Muscle layer of duodenum (tissue), 2 donors: Measurements from ENCODE around the gene ENOX2.
"Not testable (repeated sequence)": the region's sequence is repeated elsewhere in the genome, so short reads cannot be mapped to it uniquely, and the experiment has no call there.

Experiments
- H3K27ac ChIP-seq: one replicate; pipeline ENCODE4 v1.7.0; 2013; ENCODE audit warnings: mild to moderate bottlenecking, low read length
- H3K27me3 ChIP-seq: one replicate; pipeline ENCODE4 v1.7.0; 2013; ENCODE audit warnings: low read depth, mild to moderate bottlenecking, control low read depth, low read length
- H3K36me3 ChIP-seq, 2 donors: one replicate each; pipeline ENCODE4 v1.7.0; 2013; ENCODE audit warnings: low read length in 2 of 2, control low read depth in 1 of 2, mild to moderate bottlenecking in 1 of 2; ENCODE audit not compliant: insufficient read depth in 2 of 2, control insufficient read depth in 1 of 2
- H3K4me1 ChIP-seq, 2 donors: one replicate each; pipeline ENCODE4 v1.7.0; 2013; ENCODE audit warnings: low read length in 2 of 2, mild to moderate bottlenecking in 2 of 2, control low read depth in 1 of 2, moderate library complexity in 1 of 2; ENCODE audit not compliant: insufficient read depth in 2 of 2, control insufficient read depth in 1 of 2
- H3K4me3 ChIP-seq, 2 donors: one replicate each; pipeline ENCODE4 v1.7.0; 2013; ENCODE audit warnings: low read length in 2 of 2, low read depth in 1 of 2, mild to moderate bottlenecking in 1 of 2
- H3K9me3 ChIP-seq, 2 donors: one replicate each; pipeline ENCODE4 v1.7.0; 2013; ENCODE audit warnings: low read length in 2 of 2, control low read depth in 1 of 2, mild to moderate bottlenecking in 1 of 2; ENCODE audit not compliant: control insufficient read depth in 1 of 2
- donor health status: healthy.

ENOX2 gene

DNA sequence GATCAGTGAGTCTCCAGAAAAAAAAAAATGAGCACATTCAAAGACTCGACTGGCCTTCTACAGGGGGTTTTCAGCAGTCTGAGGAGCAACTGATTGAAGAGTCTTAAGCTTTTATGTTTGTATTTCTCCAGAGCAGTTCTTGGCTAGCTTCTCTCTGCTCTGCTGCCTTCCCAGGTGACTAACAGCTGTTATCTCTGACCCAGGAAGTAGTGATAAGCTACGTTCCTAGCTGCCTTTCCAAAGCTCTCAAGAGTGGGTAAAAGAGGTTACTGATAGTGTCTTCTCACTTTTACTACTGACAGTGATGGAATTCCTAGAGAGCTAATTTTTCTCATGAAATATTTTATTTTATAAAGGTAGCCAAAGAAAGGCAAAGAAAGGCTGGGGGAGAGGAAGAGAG, 66.6 kb downstream of the ENOX2 start:
- Histone ChIP-seq H3K9me3 (no peaks in the 10 kb centered on the region), H3K36me3 (no peaks in the 10 kb centered on the region), H3K4me3 (no peak overlapping the region), H3K27ac (no peak overlapping the region), H3K27me3 (no peaks in the 10 kb centered on the region), H3K4me1 (no peaks in the 10 kb centered on the region)

DNA sequence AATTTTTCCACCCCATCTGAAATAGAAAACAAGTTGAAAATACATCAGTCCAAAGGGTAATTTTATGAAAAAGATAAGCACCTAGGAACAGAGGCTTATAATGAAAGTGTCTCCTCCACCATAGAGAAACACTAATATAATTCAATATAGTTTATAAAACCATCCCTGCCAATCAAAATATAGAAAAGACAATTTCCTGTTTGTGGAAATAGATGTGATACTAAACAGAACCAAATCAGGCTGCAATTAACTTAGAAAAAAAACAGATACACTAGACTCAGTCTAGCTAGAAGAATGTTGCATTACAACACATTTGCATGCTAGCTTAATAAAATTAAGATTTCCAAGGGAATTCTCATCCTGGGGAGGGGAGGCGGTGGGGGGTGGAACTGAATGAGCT, 68.2 kb downstream of the ENOX2 start:
- Histone ChIP-seq H3K27me3 (no peaks in the 10 kb centered on the region), H3K4me1 (no peaks in the 10 kb centered on the region), H3K9me3 (no peaks in the 10 kb centered on the region), H3K4me3 (no peak overlapping the region), H3K27ac (no peak overlapping the region), H3K36me3 (no peaks in the 10 kb centered on the region)

DNA sequence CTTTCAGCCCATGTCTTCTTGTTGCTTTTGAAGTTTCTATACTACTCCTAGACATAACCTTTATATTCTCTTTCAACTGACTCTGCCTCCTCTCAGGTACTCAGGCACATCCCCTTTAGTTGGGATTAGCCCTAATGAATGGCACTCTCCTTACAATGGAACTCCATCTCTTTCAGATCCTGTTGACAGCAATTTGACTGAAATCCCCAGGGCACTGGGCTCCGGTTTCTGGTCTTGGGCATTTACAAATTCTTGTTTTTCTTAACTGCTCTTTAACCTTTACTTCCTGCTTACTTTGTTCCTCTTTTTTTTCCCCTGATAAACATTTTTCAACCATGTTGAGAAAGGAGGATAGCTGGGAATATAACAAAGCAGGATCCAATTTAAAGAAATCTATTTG, 68.9 kb downstream of the ENOX2 start:
- Histone ChIP-seq H3K9me3 (no peaks in the 10 kb centered on the region), H3K4me1 (no peaks in the 10 kb centered on the region), H3K36me3 (no peaks in the 10 kb centered on the region), H3K27me3 (no peaks in the 10 kb centered on the region), H3K4me3 (no peak overlapping the region), H3K27ac (no peak overlapping the region)

DNA sequence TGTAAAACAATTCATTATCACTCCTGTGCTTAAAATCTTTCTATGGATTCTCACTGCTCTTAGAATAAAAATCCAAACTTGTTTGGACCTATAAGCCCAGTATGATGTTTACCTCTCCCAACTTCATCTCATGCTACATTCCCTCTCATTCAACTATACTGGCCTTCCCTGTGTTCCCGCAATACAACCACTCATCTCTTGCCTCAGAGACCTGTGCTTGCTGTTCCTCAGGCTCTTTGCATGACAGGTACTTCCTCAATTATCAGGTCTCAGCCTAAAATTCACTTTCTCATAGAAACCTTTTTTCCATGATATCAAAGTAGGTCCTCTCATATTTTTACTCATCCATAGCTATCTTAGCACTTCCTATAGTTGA, 71.7 kb downstream of the ENOX2 start:
- H3K4me1 ChIP-seq: no peaks in the 10 kb centered on the region
- H3K36me3 ChIP-seq: no peaks in the 10 kb centered on the region
- no peak overlapping the region for H3K4me3 ChIP-seq
- no peaks in the 10 kb centered on the region for H3K9me3 ChIP-seq
- H3K27me3 ChIP-seq: no peaks in the 10 kb centered on the region
- H3K27ac ChIP-seq: no peak overlapping the region

DNA sequence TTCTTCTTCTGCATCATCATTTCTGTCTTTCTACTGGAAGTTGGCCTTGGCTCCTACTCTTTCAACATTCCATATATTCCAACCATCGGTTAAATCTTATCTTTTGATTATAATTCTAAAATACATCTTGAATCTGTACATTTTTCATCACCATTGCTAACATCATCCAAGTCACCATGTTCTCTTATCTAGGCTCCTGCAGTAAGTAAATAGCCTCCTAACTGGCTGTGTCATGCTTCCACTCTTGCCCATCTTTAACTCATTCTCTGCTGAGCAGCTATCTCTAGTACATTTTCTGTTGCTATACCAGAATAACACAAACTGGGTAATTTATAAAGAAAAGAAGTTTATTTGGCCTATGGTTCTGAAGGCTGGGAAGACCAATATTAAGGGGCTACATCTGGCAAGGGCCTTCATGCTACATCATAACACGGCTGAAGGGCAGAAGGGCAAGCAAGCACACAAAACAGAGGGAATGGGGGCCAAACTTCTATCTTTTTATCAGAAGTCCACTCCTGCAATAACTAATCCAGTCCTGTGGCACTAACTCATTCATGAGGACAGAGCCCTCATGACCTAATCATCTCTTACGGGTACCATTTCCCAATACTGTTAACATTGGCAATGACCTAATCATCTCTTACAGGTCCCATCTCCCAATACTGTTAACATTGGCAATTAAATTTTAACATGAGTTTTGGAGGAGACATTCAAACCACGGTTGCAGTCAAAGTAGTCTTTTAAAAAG, 72.2 kb downstream of the ENOX2 start:
- H3K9me3 ChIP-seq: no peaks in the 10 kb centered on the region
- no peaks in the 10 kb centered on the region for H3K4me1 ChIP-seq
- no peaks in the 10 kb centered on the region for H3K27me3 ChIP-seq
- no peaks in the 10 kb centered on the region for H3K36me3 ChIP-seq
- H3K27ac ChIP-seq: no peak overlapping the region
- no peak overlapping the region for H3K4me3 ChIP-seq

DNA sequence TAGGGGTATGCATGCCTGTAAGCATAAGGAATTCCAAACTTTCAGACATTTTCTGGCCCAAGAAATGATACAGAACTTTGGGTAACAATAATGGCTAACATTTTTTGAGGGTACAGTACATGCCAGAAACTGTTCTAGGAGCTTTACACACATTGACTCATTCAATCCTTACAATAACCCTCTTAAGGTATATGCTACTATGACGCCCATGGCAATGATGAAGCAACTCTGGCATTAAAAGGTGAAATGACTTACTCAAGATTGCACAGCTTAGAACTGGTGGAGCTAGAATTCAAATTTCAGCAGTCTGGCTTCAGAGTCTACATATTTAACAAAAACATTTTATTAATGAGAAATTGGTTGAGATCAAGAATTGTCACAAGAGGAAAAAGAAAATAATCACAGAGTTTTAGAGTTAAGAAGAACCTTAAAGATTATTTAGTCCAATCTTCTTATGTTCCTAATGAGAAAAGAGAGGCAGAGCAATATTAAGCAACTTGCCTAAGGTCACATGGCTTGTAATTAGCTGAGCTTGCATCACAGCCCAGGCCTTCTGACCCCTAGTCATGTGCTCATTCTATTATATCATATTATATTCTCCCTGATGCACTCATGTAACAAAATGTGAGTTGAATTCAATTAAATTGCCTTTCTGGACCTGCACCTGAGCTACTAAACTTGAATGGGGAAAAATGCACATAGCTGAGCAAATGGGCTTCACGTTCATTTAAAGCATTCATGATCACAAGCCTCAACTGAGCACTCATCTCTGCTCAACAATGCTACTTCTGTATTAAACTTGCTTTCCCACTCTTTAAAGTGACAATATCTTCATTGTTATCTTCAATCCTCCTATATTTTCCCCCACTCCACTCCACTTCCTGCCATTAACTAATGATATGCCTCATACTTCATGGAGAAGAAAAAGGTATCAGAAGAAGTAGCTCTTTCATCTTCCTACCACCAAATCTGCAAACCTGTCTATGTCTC, 73.2 kb downstream of the ENOX2 start:
- Histone ChIP-seq H3K9me3 (no peaks in the 10 kb centered on the region), H3K27ac (no peak overlapping the region), H3K4me3 (no peak overlapping the region), H3K36me3 (no peaks in the 10 kb centered on the region), H3K4me1 (no peaks in the 10 kb centered on the region), H3K27me3 (no peaks in the 10 kb centered on the region)

DNA sequence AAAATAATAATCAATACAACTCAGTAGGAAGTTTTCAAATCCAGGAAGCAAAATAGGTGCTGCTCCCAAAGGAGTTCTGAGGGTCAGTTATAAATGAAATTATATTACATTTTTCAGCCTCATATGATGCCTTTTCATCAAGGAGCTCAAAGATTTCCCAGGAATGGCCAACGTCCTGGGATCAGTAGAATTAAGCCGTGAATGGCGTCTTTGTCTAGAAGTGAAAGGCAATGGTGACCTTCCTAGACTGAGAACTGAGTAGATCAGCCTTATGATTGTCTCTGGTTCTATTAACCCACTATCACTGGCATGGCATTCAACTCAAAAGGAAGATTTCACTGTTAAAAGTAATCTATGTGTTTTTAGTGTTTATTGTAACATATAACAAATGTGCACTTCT, 74.4 kb downstream of the ENOX2 start:
- Histone ChIP-seq H3K27me3 (no peaks in the 10 kb centered on the region), H3K9me3 (no peaks in the 10 kb centered on the region), H3K4me3 (no peak overlapping the region), H3K4me1 (no peaks in the 10 kb centered on the region), H3K36me3 (no peaks in the 10 kb centered on the region), H3K27ac (no peak overlapping the region)

DNA sequence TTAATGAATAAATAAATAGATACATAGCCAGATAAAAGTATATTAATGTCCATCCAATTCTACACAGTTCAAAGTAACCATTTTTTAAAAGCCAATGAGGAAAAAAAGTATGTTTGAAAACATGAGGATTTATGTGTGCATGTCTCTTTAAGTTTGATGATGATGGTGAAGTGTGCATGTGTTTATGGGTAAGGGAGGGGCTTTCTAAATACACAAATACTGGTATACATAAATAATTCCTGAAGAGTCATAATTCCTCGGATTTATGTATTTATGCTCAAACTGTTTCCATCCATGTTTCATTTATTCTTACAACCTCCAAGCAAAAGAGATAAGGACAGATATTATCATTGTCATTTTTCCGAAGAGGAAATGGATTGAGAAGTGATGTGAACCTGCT, 75.4 kb downstream of the ENOX2 start:
- Histone ChIP-seq H3K4me1 (no peaks in the 10 kb centered on the region), H3K9me3 (no peaks in the 10 kb centered on the region), H3K27me3 (no peaks in the 10 kb centered on the region), H3K27ac (no peak overlapping the region), H3K4me3 (no peak overlapping the region), H3K36me3 (no peaks in the 10 kb centered on the region)

DNA sequence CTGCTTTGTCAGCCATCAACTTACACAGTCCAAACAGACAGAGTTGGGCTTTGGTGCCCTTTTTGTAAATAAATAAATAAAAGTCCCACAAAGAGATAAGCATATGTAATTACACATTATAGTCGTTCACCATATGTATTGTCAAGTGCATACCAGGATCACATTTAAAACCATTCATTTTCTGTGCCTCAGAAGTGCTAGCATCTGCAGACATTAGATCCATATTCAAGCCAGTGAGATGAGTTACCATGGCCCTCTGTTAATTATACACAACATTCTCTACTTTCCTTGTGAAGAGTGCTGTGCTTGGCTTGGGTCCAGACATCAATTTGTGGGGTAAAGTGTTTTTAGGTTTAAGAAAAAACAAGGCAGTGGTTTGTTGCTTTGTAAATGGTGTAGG, 76.8 kb downstream of the ENOX2 start:
- H3K4me3 ChIP-seq: no peak overlapping the region
- H3K9me3 ChIP-seq: no peaks in the 10 kb centered on the region

DNA sequence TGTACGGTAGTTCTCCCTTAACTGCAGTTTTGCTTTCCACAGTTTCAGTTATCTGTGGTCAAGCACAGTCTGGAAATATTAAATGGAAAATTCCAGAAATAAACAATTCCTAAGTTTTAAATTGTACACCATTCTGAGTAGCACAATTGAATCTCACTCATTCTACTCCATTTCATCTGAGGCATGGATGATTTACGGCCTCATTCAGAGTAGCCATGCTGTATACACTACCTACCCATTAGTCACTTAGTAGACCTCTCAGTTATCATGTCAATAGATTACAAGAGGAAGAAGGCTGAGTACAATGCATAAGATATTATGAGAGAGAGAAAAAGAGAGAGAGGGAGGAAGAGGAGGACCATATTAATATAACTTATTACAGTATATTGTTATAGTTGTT, 77.5 kb downstream of the ENOX2 start:
- H3K36me3 ChIP-seq: no peaks in the 10 kb centered on the region
- no peak overlapping the region for H3K27ac ChIP-seq
- H3K4me1 ChIP-seq: no peaks in the 10 kb centered on the region
- H3K4me3 ChIP-seq: no peak overlapping the region
- no peaks in the 10 kb centered on the region for H3K9me3 ChIP-seq
- H3K27me3 ChIP-seq: no peaks in the 10 kb centered on the region

More for the DNA sequence above, 76.8 kb downstream of the ENOX2 start:
- Histone ChIP-seq H3K27ac (no peak overlapping the region), H3K4me1 (no peaks in the 10 kb centered on the region), H3K36me3 (no peaks in the 10 kb centered on the region), H3K27me3 (no peaks in the 10 kb centered on the region)

DNA sequence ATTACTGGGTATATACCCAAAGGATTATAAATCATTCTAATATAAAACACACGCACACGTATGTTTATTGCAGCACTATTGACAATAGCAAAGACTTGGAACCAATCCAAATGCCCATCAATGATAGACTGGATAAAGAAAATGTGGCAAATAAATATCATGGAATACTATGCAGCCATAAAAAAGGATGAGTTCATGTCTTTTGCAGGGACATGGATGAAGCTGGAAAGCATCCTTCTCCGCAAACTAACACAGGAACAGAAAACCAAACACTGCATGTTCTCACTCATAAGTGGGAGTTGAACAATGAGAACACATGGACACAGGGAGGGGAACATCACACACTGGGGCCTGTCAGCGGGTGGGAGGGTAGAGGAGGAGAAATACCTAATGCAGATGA, 83.6 kb downstream of the ENOX2 start:
- not testable (repeated sequence) for H3K4me1 ChIP-seq, H3K36me3 ChIP-seq, H3K9me3 ChIP-seq, H3K27me3 ChIP-seq, H3K27ac ChIP-seq, H3K4me3 ChIP-seq
